Rectal smooth muscle tissue (tissue), 1 donor: ENCODE results near the gene ANKZF1.

Source experiments
- H3K27ac ChIP-seq: one replicate; pipeline ENCODE4 v1.7.0; 2013; ENCODE audit warnings: low read depth, low read length, inconsistent platforms
- H3K27me3 ChIP-seq: one replicate; pipeline ENCODE4 v1.7.0; 2013; ENCODE audit warnings: low read length; ENCODE audit not compliant: control insufficient read depth, insufficient read depth
- H3K36me3 ChIP-seq: one replicate; pipeline ENCODE4 v1.7.0; 2013; ENCODE audit warnings: low read length; ENCODE audit not compliant: control insufficient read depth, insufficient read depth
- H3K4me1 ChIP-seq: one replicate; pipeline ENCODE4 v1.7.0; 2013; ENCODE audit warnings: low read length; ENCODE audit not compliant: control insufficient read depth, insufficient read depth
- H3K4me3 ChIP-seq: one replicate; pipeline ENCODE4 v1.7.0; 2013; ENCODE audit warnings: low read length
- H3K9ac ChIP-seq: one replicate; pipeline ENCODE4 v1.7.0; 2013; ENCODE audit warnings: low read length

ANKZF1 gene

GRCh38 chr2:219246559-219246958, 17.0 kb downstream of the ANKZF1 start:
- H3K36me3 ChIP-seq = peaks cover 12% of the 10 kb centered on the region
- H3K27me3 ChIP-seq = no peaks in the 10 kb centered on the region
- H3K4me3 ChIP-seq = no peak overlapping the region
- peaks cover 28% of the 10 kb centered on the region for H3K4me1 ChIP-seq
- no peak overlapping the region for H3K9ac ChIP-seq
- no peak overlapping the region for H3K27ac ChIP-seq

DNA sequence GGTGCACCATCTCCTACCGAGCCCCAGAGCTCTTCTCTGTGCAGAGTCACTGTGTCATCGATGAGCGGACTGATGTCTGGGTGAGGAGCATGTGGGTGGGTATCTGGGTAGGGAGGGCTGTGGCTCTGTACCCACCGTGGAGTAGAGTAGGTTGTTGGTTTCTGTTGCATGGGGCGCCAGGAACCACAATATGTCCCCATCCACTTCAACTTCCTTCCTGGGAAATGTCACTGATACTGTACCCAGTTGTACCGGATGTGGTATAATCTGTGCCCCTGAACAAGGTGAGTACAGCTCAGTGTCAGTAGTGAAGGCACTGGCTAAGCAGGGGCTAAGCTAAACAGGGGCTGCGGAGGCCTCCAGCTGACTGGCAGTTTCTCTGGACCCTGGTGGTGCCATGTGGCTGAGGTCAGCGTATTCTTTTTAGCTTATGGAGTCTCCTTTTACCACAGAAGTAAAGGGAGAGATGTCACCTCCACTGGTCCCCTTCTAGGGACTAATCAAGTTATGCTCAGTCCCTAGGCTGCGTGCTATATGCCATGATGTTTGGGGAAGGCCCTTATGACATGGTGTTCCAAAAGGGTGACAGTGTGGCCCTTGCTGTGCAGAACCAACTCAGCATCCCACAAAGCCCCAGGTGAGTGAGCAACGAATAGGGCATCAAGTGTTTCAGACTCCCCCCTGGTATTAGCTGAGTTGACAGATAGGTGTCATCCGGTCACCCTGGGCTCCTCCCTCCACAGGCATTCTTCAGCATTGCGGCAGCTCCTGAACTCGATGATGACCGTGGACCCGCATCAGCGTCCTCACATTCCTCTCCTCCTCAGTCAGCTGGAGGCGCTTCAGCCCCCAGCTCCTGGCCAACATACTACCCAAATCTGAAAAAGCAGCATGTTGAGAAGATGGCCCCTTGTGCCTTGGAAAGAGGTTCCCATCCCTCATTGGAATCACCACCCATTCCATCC, 18.4 kb downstream of the ANKZF1 start:
- peaks cover 12% of the 10 kb centered on the region for H3K36me3 ChIP-seq
- H3K4me1 ChIP-seq = peaks cover 33% of the 10 kb centered on the region
- no peak overlapping the region for H3K9ac ChIP-seq
- no peaks in the 10 kb centered on the region for H3K27me3 ChIP-seq
- H3K27ac ChIP-seq = no peak overlapping the region
- H3K4me3 ChIP-seq = peak overlapping the region; percentile 16

GRCh38 chr2:219248845-219249202, 19.2 kb downstream of the ANKZF1 start:
- Histone ChIP-seq H3K9ac (peak overlapping the region; percentile 52), H3K27me3 (no peaks in the 10 kb centered on the region), H3K36me3 (peaks cover 12% of the 10 kb centered on the region), H3K4me3 (peak overlapping the region; percentile 44), H3K4me1 (peaks cover 33% of the 10 kb centered on the region), H3K27ac (peak overlapping the region; percentile 84)

GRCh38 chr2:219249203-219249980, 19.8 kb downstream of the ANKZF1 start:
- Histone ChIP-seq H3K9ac (peak overlapping the region; percentile 52), H3K27me3 (no peaks in the 10 kb centered on the region), H3K36me3 (peaks cover 12% of the 10 kb centered on the region), H3K27ac (peak overlapping the region; percentile 84), H3K4me3 (peak overlapping the region; percentile 44), H3K4me1 (peaks cover 33% of the 10 kb centered on the region)

DNA sequence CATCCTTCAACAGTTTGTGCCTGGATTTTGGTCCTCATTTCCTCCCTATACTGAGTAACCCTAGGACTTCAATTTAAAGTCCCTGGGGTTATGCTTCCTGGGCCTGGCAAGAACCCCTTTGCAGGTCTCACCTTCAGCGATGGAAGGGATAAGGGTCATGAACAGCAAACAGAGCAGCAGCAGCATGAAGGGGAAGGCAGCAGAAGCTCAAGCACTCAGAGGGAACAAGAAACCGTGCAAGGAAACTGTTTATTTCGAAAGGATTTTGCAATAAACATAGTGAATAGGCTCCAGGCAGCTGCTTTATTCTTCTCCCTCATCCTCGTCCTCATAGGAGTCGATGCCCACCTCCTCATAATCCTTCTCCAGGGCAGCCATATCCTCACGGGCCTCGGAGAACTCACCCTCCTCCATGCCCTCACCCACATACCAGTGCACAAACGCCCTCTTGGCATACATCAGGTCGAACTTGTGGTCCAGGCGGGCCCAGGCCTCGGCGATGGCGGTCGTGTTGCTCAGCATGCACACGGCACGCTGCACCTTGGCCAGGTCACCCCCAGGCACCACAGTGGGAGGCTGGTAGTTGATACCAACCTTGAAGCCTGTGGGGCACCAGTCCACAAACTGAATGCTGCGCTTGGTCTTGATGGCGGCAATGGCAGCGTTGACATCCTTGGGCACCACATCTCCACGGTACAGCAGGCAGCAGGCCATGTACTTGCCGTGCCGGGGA, 20.6 kb downstream of the ANKZF1 start:
- peaks cover 12% of the 10 kb centered on the region for H3K36me3 ChIP-seq
- peaks cover 28% of the 10 kb centered on the region for H3K4me1 ChIP-seq
- H3K27me3 ChIP-seq = no peaks in the 10 kb centered on the region
- peak overlapping the region; percentile 84 for H3K27ac ChIP-seq
- H3K9ac ChIP-seq = peak overlapping the region; percentile 52
- peak overlapping the region; percentile 3 for H3K4me3 ChIP-seq

DNA sequence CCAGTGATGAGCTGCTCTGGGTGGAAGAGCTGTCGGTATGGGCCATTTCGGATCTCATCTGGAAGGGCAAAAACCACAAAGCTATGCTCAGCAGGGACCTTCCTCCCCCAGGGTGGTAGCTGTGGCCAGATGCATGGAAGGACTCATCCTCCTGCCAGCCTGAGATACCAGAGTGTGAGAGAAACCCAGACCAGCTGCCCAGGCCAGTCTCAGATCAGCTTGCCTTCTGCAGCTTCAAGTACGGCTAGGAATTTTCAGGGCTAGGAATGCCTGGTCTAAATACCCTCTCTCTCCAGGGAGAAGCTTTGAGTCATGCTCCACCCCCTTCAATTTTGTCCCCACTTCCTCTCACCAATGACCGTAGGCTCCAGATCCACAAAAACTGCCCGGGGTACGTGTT, 22.1 kb downstream of the ANKZF1 start:
- H3K27me3 ChIP-seq = no peaks in the 10 kb centered on the region
- H3K27ac ChIP-seq = no peak overlapping the region
- no peak overlapping the region for H3K9ac ChIP-seq
- H3K4me3 ChIP-seq = peak overlapping the region; percentile 81
- peaks cover 12% of the 10 kb centered on the region for H3K36me3 ChIP-seq
- peaks cover 23% of the 10 kb centered on the region for H3K4me1 ChIP-seq

DNA sequence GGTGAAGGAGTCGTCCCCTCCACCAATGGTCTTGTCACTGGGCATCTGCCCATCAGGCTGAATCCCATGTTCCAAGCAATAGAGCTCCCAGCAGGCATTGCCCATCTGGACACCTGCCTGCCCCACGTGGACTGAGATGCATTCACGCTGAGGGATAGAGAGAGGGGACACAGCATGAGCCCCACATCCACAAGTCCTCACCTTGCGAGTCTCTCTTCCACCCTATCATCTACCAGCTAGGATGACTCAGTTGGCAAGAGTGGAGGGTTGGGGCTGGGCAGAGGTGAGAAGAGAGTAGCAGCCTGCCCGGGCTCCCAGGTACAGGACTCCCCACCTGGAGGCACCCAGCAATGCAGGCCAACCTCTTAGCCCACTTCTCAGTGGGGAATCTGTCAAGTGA, 22.5 kb downstream of the ANKZF1 start:
- peaks cover 23% of the 10 kb centered on the region for H3K4me1 ChIP-seq
- peak overlapping the region; percentile 81 for H3K4me3 ChIP-seq
- H3K36me3 ChIP-seq = peaks cover 12% of the 10 kb centered on the region
- H3K27ac ChIP-seq = no peak overlapping the region
- H3K27me3 ChIP-seq = no peaks in the 10 kb centered on the region
- H3K9ac ChIP-seq = no peak overlapping the region

- peak overlapping the region; percentile 26 for H3K9ac ChIP-seq
- peaks cover 23% of the 10 kb centered on the region for H3K4me1 ChIP-seq
- H3K27me3 ChIP-seq = no peaks in the 10 kb centered on the region
- peak overlapping the region; percentile 46 for H3K27ac ChIP-seq
- H3K4me3 ChIP-seq = peak overlapping the region; percentile 81
- H3K36me3 ChIP-seq = peaks cover 12% of the 10 kb centered on the region
Observed at GRCh38 chr2:219252570-219252899, 22.9 kb downstream of the ANKZF1 start.

- peaks cover 23% of the 10 kb centered on the region for H3K4me1 ChIP-seq
Observed at GRCh38 chr2:219252900-219253752, 23.5 kb downstream of the ANKZF1 start, which contains the start of gene TUBA4B. Gene TUBA4B (plus strand): TSS chr2:219253243. CDS start chr2:219253408, 165 bp downstream.

DNA sequence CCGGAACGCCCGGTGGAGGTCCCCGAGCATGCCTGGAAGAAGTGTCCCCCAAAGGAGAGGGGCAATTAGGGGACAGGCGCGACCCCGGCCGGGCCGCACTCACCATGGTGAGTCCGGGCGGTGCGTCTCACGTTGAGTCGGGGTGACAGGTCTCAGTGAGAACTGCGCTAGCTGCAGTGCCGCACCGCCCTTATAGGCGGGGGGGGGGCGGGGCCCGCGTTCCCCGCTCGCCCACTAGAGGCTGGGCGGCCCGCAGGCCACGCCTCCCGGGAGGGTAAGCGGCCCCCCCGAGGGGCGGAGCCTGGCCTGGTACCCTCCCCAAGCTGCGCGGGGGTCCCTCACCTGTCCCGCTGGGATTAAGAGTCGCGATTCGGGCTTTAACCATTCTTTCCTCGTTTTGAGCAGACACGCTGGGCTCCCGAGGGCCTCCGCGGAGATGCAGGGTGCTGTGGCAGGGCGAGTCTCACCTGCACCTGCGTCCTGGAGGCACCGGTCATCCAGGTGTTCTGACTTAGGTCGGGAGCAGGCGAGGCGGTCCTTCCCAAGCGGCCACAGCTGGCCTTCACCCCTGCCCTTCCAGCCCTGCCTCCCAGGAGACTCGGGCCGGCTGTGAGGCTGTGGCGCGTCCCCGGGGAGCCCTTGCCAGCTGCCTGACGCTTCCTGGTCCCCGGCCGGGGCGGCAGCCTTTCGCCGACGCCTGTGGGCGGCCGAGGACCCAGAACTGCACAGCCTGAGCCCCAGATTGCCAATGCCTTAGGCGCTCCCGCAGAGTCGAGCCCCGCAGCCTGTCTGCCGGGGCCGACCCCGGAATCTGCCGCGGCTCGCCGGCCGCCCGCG, 24.4 kb downstream of the ANKZF1 start, which contains the start of gene TUBA4A:
TUBA4A (minus strand) TSS at position 166 of the 837 bp plus-strand sequence; CDS start at position 106, 60 bp downstream.
- Histone ChIP-seq H3K4me1 (peaks cover 22% of the 10 kb centered on the region), H3K9ac (peak within 1 kb of the TSS; percentile 64), H3K27me3 (no peaks in the 10 kb centered on the region), H3K4me3 (peak within 1 kb of the TSS; percentile 81), H3K36me3 (peaks cover 12% of the 10 kb centered on the region), H3K27ac (peak within 1 kb of the TSS; percentile 62)

More at GRCh38 chr2:219252900-219253752, 23.5 kb downstream of the ANKZF1 start, which contains the start of gene TUBA4B:
- Histone ChIP-seq H3K27ac (peak within 1 kb of the TSS; percentile 62), H3K36me3 (peaks cover 12% of the 10 kb centered on the region), H3K9ac (peak within 1 kb of the TSS; percentile 64), H3K4me3 (peak within 1 kb of the TSS; percentile 81), H3K27me3 (no peaks in the 10 kb centered on the region)
